GM18498 (cell line): Measurements from ENCODE around the gene TESPA1.
A peak's percentile ranks its signal among the peaks of the same experiment; 100 is the strongest.

ENCODE experiments used
- ATAC-seq: cut with Tn5 transposase; IDR thresholded peaks from one replicate; pipeline ENCODE4 v1.9.1; 2021; ENCODE audit warnings: mild to moderate bottlenecking, moderate library complexity; ENCODE audit not compliant: unreplicated experiment

TESPA1 gene, protein sequence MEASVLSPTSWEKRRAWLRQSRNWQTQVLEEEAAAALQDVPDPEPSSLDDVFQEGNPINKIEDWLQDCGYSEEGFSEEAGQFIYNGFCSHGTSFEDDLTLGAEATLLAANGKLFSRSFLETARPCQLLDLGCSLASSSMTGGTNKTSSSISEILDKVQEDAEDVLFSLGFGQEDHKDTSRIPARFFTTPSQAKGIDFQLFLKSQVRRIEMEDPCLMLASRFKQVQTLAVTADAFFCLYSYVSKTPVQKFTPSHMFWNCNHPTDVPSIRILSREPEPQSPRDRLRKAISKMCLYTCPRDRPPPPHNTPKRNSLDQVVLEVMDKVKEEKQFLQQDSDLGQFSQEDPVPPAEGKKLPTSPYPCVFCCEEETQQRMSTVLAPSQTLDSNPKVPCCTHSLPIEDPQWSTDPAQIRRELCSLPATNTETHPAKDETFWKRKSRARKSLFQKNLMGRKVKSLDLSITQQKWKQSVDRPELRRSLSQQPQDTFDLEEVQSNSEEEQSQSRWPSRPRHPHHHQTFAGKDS

DNA sequence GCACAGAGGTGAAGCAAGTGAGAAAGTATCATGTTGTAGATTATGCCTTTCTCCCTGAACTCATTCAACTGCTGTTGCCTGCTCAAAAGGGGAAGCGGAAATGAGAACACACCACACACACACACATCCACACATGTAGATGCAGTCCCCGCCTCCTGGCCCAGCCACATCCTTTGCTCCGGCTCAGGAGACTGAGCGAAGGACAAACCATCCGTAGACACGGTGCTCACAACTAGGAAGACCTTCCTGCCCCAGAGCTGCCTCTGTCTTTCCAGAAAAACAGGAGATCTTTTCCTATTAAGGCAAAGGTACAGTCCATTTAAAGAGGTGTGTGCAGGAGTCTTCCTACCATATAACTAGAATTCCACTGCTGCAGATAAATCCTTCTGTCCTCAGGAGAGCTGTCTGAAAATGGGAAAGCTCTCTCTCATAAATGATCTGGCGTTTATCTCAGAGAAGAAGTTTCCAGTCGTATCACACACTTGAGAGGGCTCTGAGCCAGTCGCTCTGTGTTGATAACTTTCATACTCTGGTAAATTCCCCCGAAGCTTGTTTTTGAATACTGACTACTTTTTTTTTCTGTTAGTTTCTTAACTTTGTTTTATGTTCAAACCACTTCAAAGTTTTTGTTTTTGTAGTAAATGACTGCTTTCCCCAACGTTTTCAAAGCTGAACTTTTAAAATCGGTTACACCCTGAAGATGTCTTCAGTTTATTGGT is at the start of gene TESPA1:
TSS of gene TESPA1 (minus strand) at position 105 of the 719 bp plus-strand sequence. CDS start 10,200 bp downstream, outside the sequence.
- ATAC-seq = peak; percentile 96

DNA sequence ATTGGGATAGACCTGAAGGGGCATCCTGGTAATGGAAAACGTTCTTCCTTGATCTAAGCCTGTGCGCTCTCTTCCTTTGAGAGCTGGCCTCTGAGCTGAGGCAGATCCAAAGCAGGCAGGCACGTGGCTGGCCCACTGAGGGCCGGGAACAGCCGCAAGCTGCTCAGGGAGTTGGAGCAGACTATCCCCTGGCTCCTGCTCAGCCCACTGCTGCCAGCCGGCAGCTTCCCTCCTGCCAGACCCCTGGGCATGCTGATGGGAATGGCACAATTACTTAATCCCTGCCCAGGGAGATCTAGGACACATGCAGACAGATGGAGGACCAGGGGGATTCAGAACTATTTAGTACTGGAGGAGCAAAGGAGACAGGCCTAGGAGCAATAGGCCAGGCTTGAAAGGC is 49.7 kb upstream of the TESPA1 start:
- no peak for ATAC-seq

DNA sequence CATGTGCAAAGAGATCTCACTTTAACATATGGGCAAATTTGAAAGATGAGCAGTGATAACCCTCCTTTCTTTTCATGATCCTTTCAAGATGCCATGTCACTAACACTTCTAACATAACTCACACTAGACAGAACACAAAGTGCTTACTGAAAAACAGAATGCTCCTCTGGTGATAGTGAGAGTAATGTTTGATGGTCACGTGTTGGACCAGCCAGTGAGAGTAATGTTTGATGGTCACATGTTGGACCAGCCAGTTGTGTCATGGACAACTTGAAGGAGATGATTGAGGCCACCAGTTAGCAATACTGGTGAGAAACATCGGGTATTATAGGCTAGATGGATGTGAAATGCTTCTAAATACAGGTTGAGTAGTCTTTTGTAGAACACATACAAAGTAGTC is 40.9 kb upstream of the TESPA1 start:
- ATAC-seq = no peak

DNA sequence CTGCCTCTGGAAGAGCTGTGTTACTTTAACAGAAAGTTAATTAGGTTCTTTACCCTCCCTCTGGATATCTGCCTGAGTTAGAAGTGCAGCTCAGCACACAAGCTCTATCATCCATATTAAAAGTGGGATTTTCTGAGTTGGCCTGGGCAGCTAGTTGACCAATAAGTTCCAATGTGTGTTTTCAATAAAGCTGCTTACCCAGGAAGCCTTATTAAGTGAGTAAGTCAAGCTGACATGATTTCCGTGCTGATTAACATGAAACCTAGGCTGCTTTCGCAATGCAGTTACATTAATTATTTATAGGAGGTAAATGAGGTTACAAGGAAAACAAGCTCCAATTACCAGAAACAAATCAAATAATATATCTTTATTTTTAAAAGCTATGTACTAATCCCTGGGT is 40.0 kb upstream of the TESPA1 start:
- ATAC-seq = no peak

DNA sequence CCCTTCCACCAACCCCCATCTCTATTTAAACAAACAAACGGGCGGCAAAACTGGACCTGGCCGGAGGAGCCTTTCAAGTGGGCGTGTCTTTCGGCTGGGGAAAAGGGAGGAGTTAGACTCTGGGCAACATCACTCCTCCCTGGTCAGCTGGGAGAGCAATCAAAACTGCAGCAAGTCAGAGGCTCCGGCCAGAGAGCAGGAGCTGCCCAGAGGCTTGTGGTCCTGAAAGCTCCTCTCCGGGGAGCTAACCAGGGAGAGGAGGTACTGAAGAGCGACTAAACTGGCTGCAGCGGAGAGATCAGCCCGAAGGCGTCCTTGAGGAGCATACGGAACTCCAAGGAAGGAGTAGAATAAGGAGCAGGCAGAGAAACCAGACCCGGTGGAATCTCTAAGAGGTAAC is 35.2 kb upstream of the TESPA1 start, which contains the start of gene NEUROD4:
TSS of gene NEUROD4 (plus strand) at position 191 of the 400 bp plus-strand sequence. CDS start 6,466 bp downstream, outside the sequence.
- no peak for ATAC-seq

DNA sequence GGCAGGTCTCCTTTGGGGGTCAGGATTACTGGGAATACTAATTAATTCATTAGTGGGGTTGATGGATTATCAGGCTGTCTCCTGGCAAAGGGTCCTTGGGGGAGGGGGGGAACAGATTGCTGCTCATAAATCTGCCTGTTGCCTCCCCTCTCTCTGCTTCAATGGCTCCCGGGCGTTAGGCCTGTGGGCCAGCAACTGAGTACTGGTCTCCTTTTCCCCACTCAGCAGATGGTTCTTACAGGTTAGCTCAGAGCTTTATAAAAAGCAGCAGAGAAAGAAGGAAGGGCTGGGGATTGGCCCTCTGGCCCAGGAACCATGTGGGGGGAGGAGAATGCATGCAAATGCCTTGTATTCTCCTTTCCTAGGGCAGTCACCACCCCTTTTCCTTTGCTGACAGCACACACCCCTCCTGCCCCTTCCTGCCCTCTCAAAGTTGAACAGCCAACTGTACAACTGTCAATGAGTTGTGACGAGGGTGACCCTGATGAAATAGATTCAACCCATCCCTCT is 32.9 kb upstream of the TESPA1 start:
- ATAC-seq = no peak

DNA sequence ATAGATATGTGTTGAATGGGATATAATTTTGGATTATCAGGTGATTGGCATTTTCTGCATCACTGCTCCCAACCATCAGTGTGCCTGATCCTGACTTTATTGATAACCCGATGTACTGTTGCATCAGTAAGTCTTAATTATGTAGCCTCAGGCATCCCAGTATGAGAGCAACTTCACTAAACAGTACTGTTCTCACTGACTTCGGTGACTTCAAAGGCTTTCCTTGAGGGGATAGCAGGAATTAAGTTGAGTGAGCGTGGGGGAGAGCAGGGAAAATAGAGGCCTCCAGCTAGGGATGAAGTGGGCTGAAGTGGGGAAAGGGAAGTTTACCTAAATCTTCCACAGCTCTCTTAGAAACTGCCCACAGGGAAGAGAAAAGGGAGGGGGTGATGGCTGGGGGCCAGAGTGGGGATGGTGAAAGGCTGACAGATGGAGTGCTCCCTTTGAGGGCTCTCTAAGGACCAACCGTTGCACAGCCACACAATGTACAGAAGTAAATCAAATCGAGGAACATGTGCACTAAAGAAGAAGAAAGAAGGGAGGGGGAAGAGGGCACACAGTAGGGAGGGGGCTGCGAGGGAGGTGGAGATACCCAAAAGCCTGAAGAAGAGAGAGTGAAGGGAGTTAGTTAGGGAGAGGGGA is 24.5 kb upstream of the TESPA1 start:
- ATAC-seq = no peak

DNA sequence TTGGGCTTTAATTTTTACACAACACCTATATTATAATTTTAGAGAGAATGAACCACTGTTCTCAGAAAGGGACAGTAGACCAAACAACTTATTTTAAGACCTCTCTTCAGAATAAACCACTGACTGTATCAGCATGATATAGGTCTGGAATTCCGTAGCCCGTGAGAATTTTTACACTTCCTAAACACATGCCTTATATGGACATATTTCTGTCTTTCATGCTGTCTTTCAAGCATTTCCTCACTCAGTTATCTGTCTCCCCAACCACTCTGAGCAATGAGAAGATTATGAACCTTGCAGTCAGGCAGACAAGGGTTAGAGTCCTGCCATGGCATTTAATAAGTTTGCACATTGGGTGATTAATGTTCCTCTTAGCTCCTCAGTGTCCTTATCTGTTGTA is 17.8 kb upstream of the TESPA1 start:
- no peak for ATAC-seq

DNA sequence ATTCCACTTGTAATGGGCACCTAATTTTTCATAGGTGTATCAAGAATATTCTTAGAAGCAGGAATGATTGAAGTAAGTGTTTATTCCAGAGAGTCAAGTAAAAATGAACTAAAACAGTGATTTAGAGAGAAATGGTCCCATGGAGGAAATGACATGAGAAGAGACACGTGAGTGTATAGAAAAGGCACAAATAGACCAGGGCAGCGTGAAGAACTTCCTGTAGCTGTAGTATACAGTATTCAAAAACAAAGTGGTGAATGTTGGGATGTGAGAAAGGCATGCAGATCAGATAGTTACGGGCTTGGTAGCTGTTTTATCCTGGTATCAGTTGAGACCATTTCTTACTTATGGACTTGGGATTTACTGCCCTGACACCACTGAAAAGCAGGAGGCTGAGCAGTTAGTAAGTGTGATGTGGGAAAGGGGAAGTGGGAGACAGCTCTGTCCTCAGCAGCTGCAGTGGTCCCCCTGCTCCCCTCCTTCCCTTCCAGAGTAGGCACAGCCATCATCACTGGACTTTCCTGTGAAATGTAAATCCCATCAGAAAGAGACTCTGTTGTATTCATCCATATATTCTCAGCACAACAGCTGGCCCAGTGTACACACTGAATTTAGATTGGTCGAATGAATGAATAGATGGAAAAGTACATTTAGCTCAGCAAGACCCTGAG is 16.8 kb upstream of the TESPA1 start:
- ATAC-seq = no peak

DNA sequence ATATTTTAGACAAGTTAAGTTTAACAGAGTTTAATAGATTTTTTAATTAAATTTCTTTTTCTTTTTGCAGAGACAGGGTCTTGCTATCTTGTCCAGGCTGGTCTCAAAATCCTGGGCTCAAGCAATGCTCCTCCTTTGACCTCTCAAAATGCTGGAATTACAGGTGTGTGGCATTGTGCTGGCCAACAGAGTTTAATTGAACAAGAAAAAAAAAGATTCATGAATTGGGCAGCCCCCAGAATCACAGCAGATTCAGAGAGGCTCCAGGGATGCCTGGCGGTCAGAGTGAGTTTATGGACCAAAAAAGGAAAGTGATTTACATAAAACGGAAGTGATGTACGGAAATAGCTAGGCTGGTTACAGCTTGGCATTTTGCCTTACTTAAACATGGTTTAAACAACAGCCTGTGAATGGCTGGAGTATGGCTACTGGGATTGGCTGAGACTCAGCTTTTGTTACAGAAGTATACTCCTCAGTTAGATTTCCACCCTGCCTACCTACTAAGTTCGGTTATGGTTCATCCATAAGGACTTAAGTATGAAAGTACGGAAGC is 14.5 kb upstream of the TESPA1 start:
- no peak for ATAC-seq

DNA sequence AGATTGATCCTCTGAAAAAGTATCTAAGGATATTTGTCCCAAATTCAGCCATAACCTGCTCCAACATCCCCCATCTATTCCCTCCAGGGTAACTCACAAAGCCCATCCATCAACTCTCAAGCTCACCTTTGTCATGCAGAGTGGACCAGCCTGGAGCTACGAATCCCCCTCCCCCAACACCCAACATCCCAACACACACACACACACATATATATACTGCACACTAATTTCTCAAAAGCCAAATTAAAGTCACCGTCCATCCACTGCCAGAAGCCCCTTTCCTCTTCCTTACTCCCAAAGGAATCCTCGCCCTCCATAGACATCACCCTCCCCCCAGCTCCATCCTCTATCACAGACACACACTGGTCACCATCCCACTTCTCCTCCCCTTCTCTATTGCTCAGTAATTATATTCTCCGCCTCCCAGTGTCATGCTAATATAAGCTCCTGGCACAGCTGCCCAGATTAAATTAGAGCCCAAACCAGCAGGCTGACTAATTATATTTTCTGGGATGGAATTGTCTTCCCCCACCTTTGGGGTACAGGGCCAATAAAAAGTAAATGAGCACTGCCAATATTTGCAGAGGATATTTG is 13.5 kb upstream of the TESPA1 start:
- ATAC-seq = no peak

DNA sequence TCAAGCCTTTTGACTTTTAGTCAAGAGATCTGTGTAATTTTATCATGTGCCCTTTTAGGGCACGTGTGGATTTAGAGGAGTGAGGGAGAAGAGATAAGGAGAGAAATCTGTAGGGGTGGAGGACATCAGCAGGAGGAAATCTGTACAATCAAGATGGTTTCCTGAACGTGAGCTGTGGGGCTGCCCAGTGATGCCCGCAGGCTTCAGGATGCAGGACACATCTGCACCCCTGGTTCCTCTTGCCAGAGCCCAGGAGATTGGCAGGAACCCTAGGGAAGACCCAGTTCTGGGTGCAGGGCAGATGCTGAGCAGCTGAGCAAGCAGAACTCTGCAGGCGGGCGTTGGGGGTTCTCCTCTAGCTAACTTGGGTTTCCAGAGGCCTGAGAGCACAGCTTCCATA is 11.6 kb upstream of the TESPA1 start:
- no peak for ATAC-seq

DNA sequence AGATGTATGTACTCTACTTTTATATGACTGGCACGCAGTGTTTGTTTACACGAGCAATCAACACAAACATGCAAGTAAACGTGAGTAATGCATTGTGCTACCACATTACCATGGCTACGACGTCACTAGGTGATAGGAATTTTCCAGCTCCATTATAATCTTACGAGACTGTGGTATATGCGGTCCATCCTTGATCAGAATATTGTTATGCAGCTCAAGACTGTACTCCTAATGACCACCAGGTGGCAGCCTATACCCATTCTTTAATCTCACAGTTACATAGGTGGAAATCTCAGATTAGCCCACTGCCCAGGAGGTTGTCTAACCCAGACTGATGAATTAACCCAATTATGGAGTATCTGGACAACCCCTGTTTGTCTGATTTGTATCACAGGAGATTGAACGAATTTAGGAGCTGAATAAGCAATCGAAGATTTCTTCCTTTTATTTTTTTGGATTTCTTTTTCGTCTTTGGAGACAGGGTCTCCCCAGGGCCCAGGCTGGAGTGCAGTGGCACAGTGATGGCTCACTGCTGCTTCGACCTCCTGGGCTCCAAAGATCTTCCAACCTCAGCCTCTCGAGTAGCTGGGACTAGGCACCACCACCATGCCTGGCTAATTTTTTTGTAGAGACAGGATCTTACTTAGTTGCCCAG is 8.7 kb upstream of the TESPA1 start:
- peak; percentile 44 for ATAC-seq

DNA sequence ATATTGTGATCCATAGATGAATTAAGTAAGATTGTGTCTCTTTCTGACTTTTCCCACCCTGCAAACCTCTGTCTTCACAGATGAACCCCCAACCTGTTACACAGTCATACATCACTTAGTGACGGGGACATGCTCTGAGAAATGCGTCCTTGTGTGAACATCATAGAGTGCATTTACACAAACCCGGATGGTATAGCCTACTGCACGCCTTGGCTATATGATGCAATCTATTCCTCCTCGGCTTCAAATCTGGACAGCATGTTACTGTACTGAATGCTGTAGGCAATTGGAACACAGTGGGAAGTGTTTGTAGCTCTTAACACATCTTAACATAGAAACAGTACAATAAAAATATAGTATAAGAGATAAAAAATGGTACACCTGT is 7.4 kb upstream of the TESPA1 start:
- ATAC-seq = peak; percentile 37

DNA sequence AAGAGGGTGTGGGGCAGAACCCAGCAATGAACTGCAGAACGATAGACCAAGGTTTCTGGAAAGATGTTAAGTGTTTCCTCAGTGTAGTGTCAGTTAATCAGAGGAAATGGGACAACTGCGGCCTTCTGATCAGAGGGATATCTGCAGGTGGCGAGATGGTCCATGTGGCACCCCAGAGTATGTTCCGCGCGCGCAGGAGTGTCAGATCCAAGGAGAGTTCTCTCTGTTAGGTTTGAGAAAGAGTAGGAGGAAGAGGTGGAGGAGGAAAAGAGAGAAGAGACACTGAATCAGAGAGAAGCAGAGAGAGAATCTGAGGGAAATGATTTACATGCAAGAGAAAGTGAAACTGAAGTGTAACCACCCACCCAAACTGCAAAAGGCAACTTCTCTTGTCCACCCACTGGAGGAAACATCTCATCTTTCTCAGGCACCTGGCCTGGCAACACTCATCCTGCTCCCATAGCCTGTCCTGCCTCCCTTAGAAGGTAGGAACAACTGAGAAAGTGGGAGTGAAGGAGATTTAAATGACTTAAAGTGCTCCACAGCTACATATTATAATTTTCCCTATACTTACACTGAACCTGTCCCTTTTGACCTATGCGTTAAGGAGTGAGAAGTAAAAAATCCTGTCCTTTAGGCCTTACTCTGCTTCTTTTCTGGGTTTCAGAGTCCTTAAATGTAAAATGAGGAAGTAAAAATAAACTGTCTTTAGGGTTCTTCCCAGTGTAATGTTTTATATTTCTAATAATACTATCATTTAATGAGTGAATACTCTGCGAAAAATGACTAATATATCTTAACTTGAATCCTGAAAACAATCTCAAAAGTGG is 6.8 kb upstream of the TESPA1 start:
- peak; percentile 77 for ATAC-seq

DNA sequence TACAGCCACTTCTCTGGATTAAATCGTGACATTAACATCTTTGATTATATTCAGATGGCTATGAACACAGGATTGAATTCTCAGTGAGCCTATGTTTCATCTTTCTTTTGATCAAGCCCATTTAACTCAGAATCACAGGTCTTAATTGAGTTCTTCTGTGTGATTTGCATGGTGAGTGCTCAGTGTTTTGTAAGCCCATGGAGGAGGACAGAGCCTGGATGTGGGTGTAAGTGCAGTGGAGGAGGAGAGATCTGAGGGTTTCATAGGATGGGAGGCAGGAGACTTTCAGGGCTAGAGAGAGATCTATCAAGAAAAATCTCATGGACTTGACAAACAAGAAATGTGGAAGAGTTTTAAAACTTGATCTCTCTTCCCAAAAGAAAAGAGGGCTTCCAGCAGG is 5.3 kb upstream of the TESPA1 start:
- ATAC-seq = no peak

DNA sequence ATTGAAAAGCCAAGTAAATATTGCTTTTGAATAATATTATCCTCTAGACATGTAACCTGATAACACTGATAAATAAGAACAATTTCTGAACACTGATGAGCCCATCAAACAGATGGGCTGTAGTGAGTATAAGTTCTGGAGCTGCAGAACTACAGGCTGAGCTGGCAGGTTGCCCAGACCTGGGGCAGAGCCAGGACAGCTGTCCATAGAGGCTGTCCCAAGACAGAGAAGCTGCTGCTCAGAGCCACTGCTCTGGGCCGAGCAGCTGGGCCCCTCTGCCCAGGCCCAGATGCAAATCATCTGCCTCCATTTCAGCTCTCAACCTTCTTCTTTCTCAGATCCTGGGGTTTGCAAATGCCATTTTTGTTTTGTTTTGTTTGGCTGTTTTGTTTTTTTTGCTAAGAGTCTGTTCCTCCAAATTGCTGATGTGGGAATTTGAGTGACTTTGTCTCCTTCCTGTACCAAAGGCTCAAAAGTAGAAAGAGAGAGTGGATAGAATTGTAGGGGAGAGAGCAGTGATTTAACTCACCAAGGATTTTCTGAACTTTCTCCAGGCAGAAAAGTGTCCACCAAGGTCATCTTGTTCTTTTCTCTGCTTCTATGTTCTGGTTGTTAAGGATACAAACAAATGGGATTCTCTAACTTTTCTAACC is 4.0 kb upstream of the TESPA1 start:
- ATAC-seq = peak; percentile 27

DNA sequence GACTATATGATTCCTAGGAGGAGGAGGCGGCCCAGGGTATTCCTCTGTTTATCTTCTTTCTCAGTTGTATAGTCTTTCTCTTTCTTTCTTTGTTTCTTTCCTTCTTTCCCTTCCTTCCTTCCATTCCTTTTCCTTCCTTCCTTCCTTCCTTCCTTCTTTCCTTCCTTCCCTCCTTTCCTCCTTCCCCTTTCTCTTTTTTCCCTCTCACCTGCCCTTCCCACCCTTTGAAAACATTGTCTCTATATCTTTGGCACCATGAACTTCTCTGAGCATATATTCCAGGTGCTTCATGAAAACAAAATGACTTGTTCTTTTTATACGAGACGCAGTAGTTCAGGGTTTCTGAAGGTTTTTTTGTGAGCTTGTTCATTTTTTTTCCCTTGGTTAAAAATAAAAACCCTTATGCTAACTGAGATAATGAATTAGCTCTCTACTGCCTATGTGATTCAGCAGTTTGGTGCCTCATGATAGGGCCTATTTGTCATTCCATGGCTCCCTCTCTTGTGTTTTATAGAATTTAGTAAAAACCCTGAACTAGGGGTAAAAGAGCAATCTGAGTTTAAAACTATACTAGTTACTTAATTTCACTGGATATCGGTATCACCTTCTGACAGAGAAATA is 3.2 kb upstream of the TESPA1 start:
- ATAC-seq = no peak
